H1 (cell line): ENCODE results near the gene MRPL16. TPM values are rescaled to one million over a fixed set of nuclear protein-coding genes. Genes with fewer than 3 reads are reported as not detected.

Experiments used
- CTCF ChIA-PET: fragments of 300-600 bp; sonication (Branson Sonifier 250); formaldehyde crosslinking; loops from one replicate; lab custom pipeline; 2021; ENCODE audit not compliant: partially characterized antibody; lab: Charles Lee
- POLR2A ChIA-PET: fragments of 300-600 bp; sonication (Branson Sonifier 250); formaldehyde crosslinking; loops from one replicate; lab custom pipeline; 2021; ENCODE audit warnings: inconsistent platforms; ENCODE audit not compliant: partially characterized antibody; lab: Charles Lee
- DNase-seq, 2 experiments: peaks; one replicate each; pipeline versions ENCODE4 v3.0.0 to v3.0.0-alpha.2; 2010 to 2022; ENCODE audit warnings: low spot score in 2 of 2, low read depth in 1 of 2, mixed read lengths in 1 of 2
- FAIRE-seq: peaks from 2 replicates; lab custom pipeline; 2011; peaks lifted over from hg19 to GRCh38; lab: Jason Lieb, UNC
- H2AFZ ChIP-seq: 2 replicates; pipeline ENCODE4 v1.8.1; 2012; ENCODE audit warnings: low read length, inconsistent platforms
- H2AK5ac ChIP-seq: 2 replicates; pipeline ENCODE4 v1.6.1; 2013; ENCODE audit warnings: low read depth, low read length
- H2BK120ac ChIP-seq: replicated peaks from 2 replicates; pipeline ENCODE3; 2013; ENCODE audit warnings: low read depth, low read length, inconsistent platforms
- H2BK12ac ChIP-seq: 2 replicates; pipeline ENCODE4 v1.6.1; 2013; ENCODE audit warnings: low read depth, low read length
- H2BK15ac ChIP-seq: 2 replicates; pipeline ENCODE4 v1.6.1; 2013; ENCODE audit warnings: low read length
- H2BK20ac ChIP-seq: 2 replicates; pipeline ENCODE4 v1.6.1; 2013; ENCODE audit warnings: low read length
- H2BK5ac ChIP-seq: 2 replicates; pipeline ENCODE4 v1.6.1; 2013; ENCODE audit warnings: low read depth, low read length
- H3K14ac ChIP-seq: 2 replicates; pipeline ENCODE4 v1.6.1; 2013; ENCODE audit warnings: inconsistent platforms; ENCODE audit not compliant: insufficient read length
- H3K18ac ChIP-seq: 2 replicates; pipeline ENCODE4 v1.6.1; 2013; ENCODE audit warnings: low read length; ENCODE audit errors: extremely low read depth
- H3K23ac ChIP-seq: 2 replicates; pipeline ENCODE4 v1.6.1; 2013; ENCODE audit warnings: inconsistent platforms; ENCODE audit not compliant: insufficient read length
- H3K23me2 ChIP-seq: 2 replicates; pipeline ENCODE4 v1.6.1; 2013; ENCODE audit warnings: low read depth, low read length
- H3K27ac ChIP-seq: 2 replicates; pipeline ENCODE4 v1.6.1; 2011; ENCODE audit warnings: low read depth, low read length, inconsistent platforms
- H3K27me3 ChIP-seq, 4 experiments: replicated peaks in 1 of 4; 1 replicate in 1 of 4; 2 replicates in 3 of 4; pipeline versions ENCODE4 v1.6.1 to v1.8.1; 2011 to 2013; ENCODE audit warnings: low read length in 3 of 4, mild to moderate bottlenecking in 3 of 4, inconsistent platforms in 2 of 4, mixed read lengths in 2 of 4, moderate library complexity in 1 of 4; ENCODE audit not compliant: control insufficient read depth in 3 of 4, insufficient read depth in 3 of 4; ENCODE audit errors: extremely low read depth in 1 of 4
- H3K36me3 ChIP-seq, 4 experiments: 2 replicates each; pipeline versions ENCODE4 v1.6.1 to v1.8.1; 2011 to 2013; ENCODE audit warnings: mild to moderate bottlenecking in 4 of 4, low read length in 3 of 4, moderate library complexity in 2 of 4, control low read depth in 1 of 4, inconsistent platforms in 1 of 4; ENCODE audit not compliant: insufficient read depth in 4 of 4, control insufficient read depth in 2 of 4
- H3K4ac ChIP-seq: replicated peaks from 2 replicates; pipeline ENCODE3; 2013; ENCODE audit warnings: low read length, low read depth, mixed read lengths, inconsistent platforms; ENCODE audit not compliant: insufficient read length
- H3K4me1 ChIP-seq, 4 experiments: replicated peaks in 1 of 4; 1 replicate in 1 of 4; 2 replicates in 3 of 4; pipeline versions ENCODE4 v1.6.1 to v1.8.1; 2011 to 2013; ENCODE audit warnings: low read length in 3 of 4, inconsistent platforms in 2 of 4, mixed read lengths in 1 of 4; ENCODE audit not compliant: insufficient read depth in 4 of 4, control insufficient read depth in 3 of 4
- H3K4me2 ChIP-seq, 2 experiments: 2 replicates each; pipeline versions ENCODE4 v1.6.1 to v1.8.1; 2011 to 2013; ENCODE audit warnings: low read depth in 2 of 2, low read length in 2 of 2, control low read depth in 1 of 2, inconsistent platforms in 1 of 2, mild to moderate bottlenecking in 1 of 2; ENCODE audit not compliant: insufficient read depth in 1 of 2
- H3K4me3 ChIP-seq, 4 experiments: fragments of 200-600, 300-600 bp in 1 of 4; sonication (generic), shearing (Covaris generic), sonication (Bioruptor Twin) in 1 of 4; 2 replicates each; pipeline versions ENCODE4 v1.5.1 to v1.8.1; 2011 to 2016; ENCODE audit warnings: low read length in 4 of 4, low read depth in 3 of 4, control low read depth in 2 of 4, inconsistent platforms in 2 of 4, mild to moderate bottlenecking in 2 of 4, mixed read lengths in 1 of 4, moderate library complexity in 1 of 4; ENCODE audit not compliant: insufficient read depth in 2 of 4; ENCODE audit errors: extremely low read depth in 1 of 4
- H3K56ac ChIP-seq: replicated peaks from 2 replicates; pipeline ENCODE3; 2013; ENCODE audit warnings: low read depth, mild to moderate bottlenecking, mixed read lengths, low read length, inconsistent platforms; ENCODE audit not compliant: insufficient read length
- H3K79me1 ChIP-seq: 2 replicates; pipeline ENCODE4 v1.6.1; 2013; ENCODE audit warnings: low read depth, low read length, control low read depth
- H3K79me2 ChIP-seq, 2 experiments: 2 replicates each; pipeline versions ENCODE4 v1.6.1 to v1.8.1; 2012 to 2013; ENCODE audit warnings: low read length in 2 of 2, mild to moderate bottlenecking in 2 of 2, inconsistent platforms in 1 of 2; ENCODE audit not compliant: insufficient read depth in 2 of 2, control insufficient read depth in 1 of 2
- H3K9ac ChIP-seq, 4 experiments: replicated peaks in 1 of 4; 1 replicate in 1 of 4; 2 replicates in 3 of 4; pipeline versions ENCODE4 v1.6.1 to v1.8.1; 2011 to 2013; ENCODE audit warnings: low read depth in 3 of 4, low read length in 3 of 4, control low read depth in 2 of 4, mild to moderate bottlenecking in 2 of 4, moderate library complexity in 2 of 4, inconsistent platforms in 1 of 4; ENCODE audit errors: extremely low read depth in 1 of 4
- H3K9me3 ChIP-seq, 2 experiments: 2 replicates each; pipeline versions ENCODE4 v1.6.1 to v1.8.1; 2012 to 2013; ENCODE audit warnings: mild to moderate bottlenecking in 2 of 2, moderate library complexity in 2 of 2, control low read depth in 1 of 2, inconsistent platforms in 1 of 2, low read depth in 1 of 2, low read length in 1 of 2, mixed read lengths in 1 of 2; ENCODE audit not compliant: insufficient read depth in 2 of 2
- H4K20me1 ChIP-seq, 2 experiments: replicated peaks in 1 of 2; 2 replicates each; pipeline versions ENCODE3 to v1.8.1; 2011 to 2013; ENCODE audit warnings: inconsistent platforms in 2 of 2, low read length in 2 of 2, mild to moderate bottlenecking in 1 of 2; ENCODE audit not compliant: insufficient read depth in 2 of 2, control insufficient read depth in 1 of 2
- H4K5ac ChIP-seq: 2 replicates; pipeline ENCODE4 v1.6.1; 2013; ENCODE audit warnings: low read length, low read depth, mixed read lengths, inconsistent platforms; ENCODE audit not compliant: insufficient read length
- H4K8ac ChIP-seq: 2 replicates; pipeline ENCODE4 v1.8.0; 2013; ENCODE audit warnings: mild to moderate bottlenecking, moderate library complexity, low read length, inconsistent platforms; ENCODE audit not compliant: insufficient read depth; ENCODE audit errors: extremely low read depth
- H4K91ac ChIP-seq: replicated peaks from 2 replicates; pipeline ENCODE3; 2013; ENCODE audit warnings: low read length, mixed read lengths, inconsistent platforms; ENCODE audit not compliant: insufficient read length
- WGBS, 2 experiments: shearing (Covaris generic) in 1 of 2; methylation state at CpG; one replicate each; pipeline versions ENCODE4 v1.1.6 to v1.1.7; 2013 to 2015; ENCODE audit warnings: low lambda C conversion rate in 2 of 2, mixed read lengths in 2 of 2, inconsistent platforms in 1 of 2, low coverage in 1 of 2, missing lambda C conversion rate in 1 of 2; ENCODE audit not compliant: insufficient replicate concordance in 2 of 2, insufficient coverage in 1 of 2, insufficient read length in 1 of 2; ENCODE audit errors: extremely low coverage in 1 of 2, missing lambda C conversion rate in 1 of 2; 5-methylcytosine and 5-hydroxymethylcytosine counted together
- polyA plus RNA-seq, 7 experiments: library from polyadenylated mRNA; depleted of rRNA in 3 of 7; stranded (reverse) in 5 of 7; unstranded in 2 of 7; fragments of >200 nt in 5 of 7; fragments of 200-250 nt in 2 of 7; gene quantifications; 1 replicate in 5 of 7; 2 replicates in 1 of 7; 4 replicates in 1 of 7; pipeline versions ENCODE4 v1.2.1 to v1.2.3, GENCODE V29; 2011 to 2013; ENCODE audit warnings: missing spikeins in 2 of 7, mixed read lengths in 2 of 7
- total RNA-seq: library from RNA; stranded (reverse); fragmentation: NEBNext Ultra II Directional; extraction: Animal tissue kit (Norgen Biotek cat#: 25700); gene quantifications from 2 replicates; pipeline ENCODE4 v1.2.1, GENCODE V29; 2021

The MRPL16 gene
- total and polyA plus RNA-seq, 2 of the 8 experiments (the other 6 are each of a cell fraction or from before 2014, with no cell fraction given), result 69.2 to 79.8 TPM

DNA sequence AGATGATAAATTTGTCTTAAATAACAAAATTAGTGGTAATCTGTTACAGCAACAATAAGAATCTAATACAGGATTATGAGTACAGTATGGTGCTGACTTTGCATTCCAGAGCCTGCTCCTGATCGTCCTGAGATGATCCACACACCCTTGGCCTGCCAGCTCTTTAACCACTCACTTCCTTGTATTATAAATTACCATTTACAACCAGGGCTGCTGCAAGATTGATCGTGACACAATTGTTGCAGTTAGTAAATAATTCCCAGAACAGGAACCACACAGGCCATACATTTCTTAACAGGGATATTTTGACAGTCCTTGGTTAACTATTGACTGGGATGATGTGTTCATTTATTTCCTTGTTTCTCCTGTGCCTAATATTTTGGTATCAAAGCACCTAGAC, 38.6 kb upstream of the MRPL16 start:
- H3K4me1 ChIP-seq, result peaks cover 0 to 4% (median 2%) of the 10 kb centered on the region in 4 experiments; a peak in 3 of 7 replicates

More for the DNA sequence above, 38.6 kb upstream of the MRPL16 start:
- H3K4ac ChIP-seq, result no peak overlapping the region
- H3K79me2 ChIP-seq, result no peaks in the 10 kb centered on the region
- no peak overlapping the region for H2BK5ac ChIP-seq
- H4K8ac ChIP-seq, result no peak overlapping the region
- ChIA-PET CTCF (interaction anchor here (0.9 to 1.7 kb wide), 4 partner anchors 8 to 74 kb away, joined by 3 to 4 read pairs (median 4); no protein-coding TSS in a partner anchor), POLR2A (no interaction called here)
- H3K14ac ChIP-seq, result no peak overlapping the region
- H2AFZ ChIP-seq, result no peak overlapping the region
- no peak overlapping the region for H3K18ac ChIP-seq
- no peak overlapping the region for H4K91ac ChIP-seq
- DNase-seq (no peak), FAIRE-seq (no peak)
- H3K27me3 ChIP-seq, result no peaks in the 10 kb centered on the region
- H2BK120ac ChIP-seq, result no peak overlapping the region
- no peaks in the 10 kb centered on the region for H3K79me1 ChIP-seq
- H3K4me3 ChIP-seq, result no peak overlapping the region
- H3K56ac ChIP-seq, result no peak overlapping the region
- no peak overlapping the region for H3K4me2 ChIP-seq
- no peak overlapping the region for H2AK5ac ChIP-seq
- no peak overlapping the region for H3K9ac ChIP-seq
- H2BK15ac ChIP-seq, result no peak overlapping the region
- H2BK20ac ChIP-seq, result no peak overlapping the region
- no peak overlapping the region for H2BK12ac ChIP-seq
- no peaks in the 10 kb centered on the region for H4K20me1 ChIP-seq
- no peaks in the 10 kb centered on the region for H3K9me3 ChIP-seq
- no peak overlapping the region for H4K5ac ChIP-seq
- H3K23me2 ChIP-seq, result no peaks in the 10 kb centered on the region
- no peaks in the 10 kb centered on the region for H3K36me3 ChIP-seq
- no peak overlapping the region for H3K27ac ChIP-seq
- H3K23ac ChIP-seq, result no peak overlapping the region
- whole genome bisulfite sequencing, 2 experiments, result 78% methylated on average over 2 of the region's 2 CpGs; no CpG with 5 or more reads in 1 of the 2 experiments
